ENCODE measurements around the gene TBC1D22A. TPM values are rescaled to one million over a fixed set of nuclear protein-coding genes. Genes with fewer than 3 reads are reported as not detected.

Gene TBC1D22A
- total RNA-seq, 1 experiment from 2014 or later: 27.6 TPM

GRCh38 chr22:47067911-47068625 lies 305.6 kb downstream of the TBC1D22A start:
- intact Hi-C loops (cut with micrococcal nuclease; ENCODE audit: unreplicated experiment): no loop called here
- CTCF ChIA-PET: no interaction called here
- no peak overlapping the region for H3K4me3 Mint-ChIP-seq (ENCODE audit: low read depth, unreplicated experiment)
- no peak for TF ChIP-seq CTCF (IDR thresholded peaks at IDR 0.05; ENCODE audit: unreplicated experiment)
- H3K27me3 Mint-ChIP-seq (ENCODE audit: unreplicated experiment): no peaks in the 10 kb centered on the region
- H3K36me3 Mint-ChIP-seq (ENCODE audit: insufficient read depth, unreplicated experiment): peaks cover 4% of the 10 kb centered on the region
- DNase-seq: no peak
- H3K27ac Mint-ChIP-seq (ENCODE audit: unreplicated experiment): no peak overlapping the region
- no peaks in the 10 kb centered on the region for H3K9me3 Mint-ChIP-seq (ENCODE audit: low read depth, unreplicated experiment)
- no peaks in the 10 kb centered on the region for H3K4me1 Mint-ChIP-seq (ENCODE audit: low read depth, unreplicated experiment)
- no TSS peak for BruUV-seq (replicated peaks)

GRCh38 chr22:47068626-47068996 lies 306.2 kb downstream of the TBC1D22A start:
- Mint-ChIP-seq H3K4me1 (ENCODE audit: low read depth, unreplicated experiment) (no peaks in the 10 kb centered on the region), H3K27me3 (ENCODE audit: unreplicated experiment) (no peaks in the 10 kb centered on the region), H3K9me3 (ENCODE audit: low read depth, unreplicated experiment) (no peaks in the 10 kb centered on the region), H3K36me3 (ENCODE audit: insufficient read depth, unreplicated experiment) (no peaks in the 10 kb centered on the region), H3K27ac (ENCODE audit: unreplicated experiment) (no peak overlapping the region), H3K4me3 (ENCODE audit: low read depth, unreplicated experiment) (no peak overlapping the region)
- intact Hi-C loops (cut with micrococcal nuclease; ENCODE audit: unreplicated experiment): no loop called here
- CTCF ChIA-PET: no interaction called here
- no peak for DNase-seq
- no TSS peak for BruUV-seq (replicated peaks)
- TF ChIP-seq CTCF (IDR thresholded peaks at IDR 0.05; ENCODE audit: unreplicated experiment): no peak

- intact Hi-C loops (cut with micrococcal nuclease; ENCODE audit: unreplicated experiment): no loop called here
- H3K27me3 Mint-ChIP-seq (ENCODE audit: unreplicated experiment): no peaks in the 10 kb centered on the region
- DNase-seq: no peak
- H3K27ac Mint-ChIP-seq (ENCODE audit: unreplicated experiment): no peak overlapping the region
- no peak overlapping the region for H3K4me3 Mint-ChIP-seq (ENCODE audit: low read depth, unreplicated experiment)
- peaks cover 2% of the 10 kb centered on the region for H3K9me3 Mint-ChIP-seq (ENCODE audit: low read depth, unreplicated experiment)
- TF ChIP-seq CTCF (IDR thresholded peaks at IDR 0.05; ENCODE audit: unreplicated experiment): no peak
- no peaks in the 10 kb centered on the region for H3K36me3 Mint-ChIP-seq (ENCODE audit: insufficient read depth, unreplicated experiment)
- H3K4me1 Mint-ChIP-seq (ENCODE audit: low read depth, unreplicated experiment): no peaks in the 10 kb centered on the region
- no TSS peak for BruUV-seq (replicated peaks)
- CTCF ChIA-PET: interaction anchor here (0.7 kb wide), 1 partner anchor 21 kb away, joined by 3 read pairs; no protein-coding TSS in a partner anchor
Measured at GRCh38 chr22:47069270-47069669, 306.8 kb downstream of the TBC1D22A start.

- Mint-ChIP-seq H3K27me3 (ENCODE audit: unreplicated experiment) (no peaks in the 10 kb centered on the region), H3K4me3 (ENCODE audit: low read depth, unreplicated experiment) (no peak overlapping the region), H3K9me3 (ENCODE audit: low read depth, unreplicated experiment) (peaks cover 5% of the 10 kb centered on the region), H3K4me1 (ENCODE audit: low read depth, unreplicated experiment) (no peaks in the 10 kb centered on the region), H3K27ac (ENCODE audit: unreplicated experiment) (no peak overlapping the region), H3K36me3 (ENCODE audit: insufficient read depth, unreplicated experiment) (no peaks in the 10 kb centered on the region)
- TF ChIP-seq CTCF (IDR thresholded peaks at IDR 0.05; ENCODE audit: unreplicated experiment): no peak
- intact Hi-C loops (cut with micrococcal nuclease; ENCODE audit: unreplicated experiment): no loop called here
- no TSS peak for BruUV-seq (replicated peaks)
- DNase-seq: no peak
- CTCF ChIA-PET: no interaction called here
Measured at GRCh38 chr22:47071078-47071806, 308.8 kb downstream of the TBC1D22A start.
